Mucosa of stomach (tissue), 1 donor: ENCODE results near the gene DUSP23.

Source experiments
- H3K27me3 ChIP-seq: one replicate; pipeline ENCODE4 v1.7.0; 2013; ENCODE audit warnings: mild to moderate bottlenecking, low read length; ENCODE audit not compliant: control insufficient read depth, insufficient read depth
- H3K36me3 ChIP-seq: one replicate; pipeline ENCODE4 v1.7.0; 2013; ENCODE audit warnings: low read length; ENCODE audit not compliant: control insufficient read depth, insufficient read depth
- H3K4me1 ChIP-seq: one replicate; pipeline ENCODE4 v1.7.0; 2013; ENCODE audit warnings: mild to moderate bottlenecking, low read length; ENCODE audit not compliant: control insufficient read depth, insufficient read depth
- H3K4me3 ChIP-seq: one replicate; pipeline ENCODE4 v1.7.0; 2013; ENCODE audit warnings: low read length
- H3K9ac ChIP-seq: one replicate; pipeline ENCODE4 v1.7.0; 2013; ENCODE audit warnings: mild to moderate bottlenecking, low read length, moderate library complexity
- H3K9me3 ChIP-seq: one replicate; pipeline ENCODE4 v1.7.0; 2013; ENCODE audit warnings: mild to moderate bottlenecking, low read length, moderate library complexity; ENCODE audit not compliant: control insufficient read depth
- donor health status: Pancreatic carcinoma.

DUSP23 gene

GRCh38 chr1:159817276-159818041 lies 36.7 kb downstream of the DUSP23 start:
- Histone ChIP-seq H3K4me1 (no peaks in the 10 kb centered on the region), H3K9me3 (no peaks in the 10 kb centered on the region), H3K27me3 (peaks cover 3% of the 10 kb centered on the region), H3K36me3 (no peaks in the 10 kb centered on the region), H3K9ac (no peak overlapping the region), H3K4me3 (no peak overlapping the region)

GRCh38 chr1:159821171-159821867 lies 40.6 kb downstream of the DUSP23 start:
- Histone ChIP-seq H3K27me3 (peaks cover 10% of the 10 kb centered on the region), H3K4me3 (no peak overlapping the region), H3K9ac (no peak overlapping the region), H3K9me3 (no peaks in the 10 kb centered on the region), H3K4me1 (no peaks in the 10 kb centered on the region), H3K36me3 (no peaks in the 10 kb centered on the region)

- H3K4me1 ChIP-seq: no peaks in the 10 kb centered on the region
- H3K9me3 ChIP-seq: no peaks in the 10 kb centered on the region
- H3K9ac ChIP-seq: no peak overlapping the region
- no peaks in the 10 kb centered on the region for H3K36me3 ChIP-seq
- peaks cover 10% of the 10 kb centered on the region for H3K27me3 ChIP-seq
- H3K4me3 ChIP-seq: no peak overlapping the region
These were observed 42.6 kb downstream of the DUSP23 start for GRCh38 chr1:159823406-159823805.

- peaks cover 10% of the 10 kb centered on the region for H3K27me3 ChIP-seq
- H3K4me3 ChIP-seq: no peak overlapping the region
- no peaks in the 10 kb centered on the region for H3K36me3 ChIP-seq
- H3K4me1 ChIP-seq: no peaks in the 10 kb centered on the region
- H3K9me3 ChIP-seq: no peaks in the 10 kb centered on the region
- no peak overlapping the region for H3K9ac ChIP-seq
These were observed 44.8 kb downstream of the DUSP23 start for GRCh38 chr1:159825564-159825963.

GRCh38 chr1:159826441-159827101 lies 45.8 kb downstream of the DUSP23 start, which contains the start of gene SLAMF8:
Gene SLAMF8 (plus strand): TSS chr1:159826873. CDS start chr1:159826899, 26 bp downstream.
- H3K9me3 ChIP-seq: no peaks in the 10 kb centered on the region
- no peaks in the 10 kb centered on the region for H3K36me3 ChIP-seq
- H3K4me1 ChIP-seq: no peaks in the 10 kb centered on the region
- H3K9ac ChIP-seq: no peak within 1 kb of the TSS
- H3K4me3 ChIP-seq: no peak within 1 kb of the TSS
- peaks cover 10% of the 10 kb centered on the region for H3K27me3 ChIP-seq

GRCh38 chr1:159827102-159827490 lies 46.3 kb downstream of the DUSP23 start:
- H3K4me1 ChIP-seq: no peaks in the 10 kb centered on the region
- peaks cover 10% of the 10 kb centered on the region for H3K27me3 ChIP-seq
- no peaks in the 10 kb centered on the region for H3K36me3 ChIP-seq
- no peak overlapping the region for H3K9ac ChIP-seq
- H3K9me3 ChIP-seq: no peaks in the 10 kb centered on the region
- no peak overlapping the region for H3K4me3 ChIP-seq

GRCh38 chr1:159827549-159827948 lies 46.8 kb downstream of the DUSP23 start:
- no peaks in the 10 kb centered on the region for H3K36me3 ChIP-seq

GRCh38 chr1:159828176-159828575 lies 47.4 kb downstream of the DUSP23 start:
- Histone ChIP-seq H3K4me3 (no peak overlapping the region), H3K4me1 (no peaks in the 10 kb centered on the region)

More at GRCh38 chr1:159827549-159827948, 46.8 kb downstream of the DUSP23 start:
- Histone ChIP-seq H3K9me3 (no peaks in the 10 kb centered on the region), H3K9ac (no peak overlapping the region), H3K27me3 (peaks cover 6% of the 10 kb centered on the region), H3K4me3 (no peak overlapping the region), H3K4me1 (no peaks in the 10 kb centered on the region)

GRCh38 chr1:159828581-159829272 lies 48.0 kb downstream of the DUSP23 start:
- no peaks in the 10 kb centered on the region for H3K9me3 ChIP-seq
- H3K4me1 ChIP-seq: no peaks in the 10 kb centered on the region
- no peak overlapping the region for H3K9ac ChIP-seq
- no peak overlapping the region for H3K4me3 ChIP-seq
- no peaks in the 10 kb centered on the region for H3K36me3 ChIP-seq
- no peaks in the 10 kb centered on the region for H3K27me3 ChIP-seq

More at GRCh38 chr1:159828176-159828575, 47.4 kb downstream of the DUSP23 start:
- Histone ChIP-seq H3K36me3 (no peaks in the 10 kb centered on the region), H3K9ac (no peak overlapping the region), H3K9me3 (no peaks in the 10 kb centered on the region), H3K27me3 (peaks cover under 1% of the 10 kb centered on the region)

- no peaks in the 10 kb centered on the region for H3K36me3 ChIP-seq
- H3K4me3 ChIP-seq: no peak overlapping the region
- H3K9ac ChIP-seq: no peak overlapping the region
- no peaks in the 10 kb centered on the region for H3K9me3 ChIP-seq
- no peaks in the 10 kb centered on the region for H3K4me1 ChIP-seq
- no peaks in the 10 kb centered on the region for H3K27me3 ChIP-seq
These were observed 48.5 kb downstream of the DUSP23 start for GRCh38 chr1:159829273-159829634.

- H3K4me1 ChIP-seq: no peaks in the 10 kb centered on the region
- H3K36me3 ChIP-seq: no peaks in the 10 kb centered on the region
- no peaks in the 10 kb centered on the region for H3K27me3 ChIP-seq
- H3K9ac ChIP-seq: no peak overlapping the region
- H3K4me3 ChIP-seq: no peak overlapping the region
- H3K9me3 ChIP-seq: no peaks in the 10 kb centered on the region
These were observed 49.2 kb downstream of the DUSP23 start for GRCh38 chr1:159829822-159830465.
